Tibial artery (tissue), 4 donors: ENCODE measurements around the gene OGFR.

Experiments used
- DNase-seq, 2 donors: peaks; one replicate each; pipeline ENCODE4 v3.0.0-alpha.2; 2019
- H3K27ac ChIP-seq, 2 donors: fragments of 200-600 bp; sonication (generic) in 1 of 2; 1 replicate in 1 of 2; 2 replicates in 1 of 2; pipeline ENCODE4 v1.5.1; 2018 to 2019; ENCODE audit warnings: mild to moderate bottlenecking in 1 of 2
- H3K27me3 ChIP-seq, 2 donors: fragments of 200-600 bp; sonication (generic) in 1 of 2; one replicate each; pipeline versions ENCODE4 v1.5.1 to v1.6.0; 2016 to 2019
- H3K36me3 ChIP-seq, 3 donors: fragments of 200-600 bp; sonication (generic) in 2 of 3; one replicate each; pipeline ENCODE4 v1.5.1; 2016 to 2019; ENCODE audit warnings: mild to moderate bottlenecking in 2 of 3
- H3K4me1 ChIP-seq, 4 donors: fragments of 200-600 bp; sonication (generic) in 2 of 4; 1 replicate in 3 of 4; 2 replicates in 1 of 4; pipeline ENCODE4 v1.5.1; 2016 to 2019
- H3K4me3 ChIP-seq, 2 donors: fragments of 200-600 bp; sonication (generic) in 1 of 2; 1 replicate in 1 of 2; 2 replicates in 1 of 2; pipeline ENCODE4 v1.5.1; 2018 to 2019; ENCODE audit warnings: mild to moderate bottlenecking in 2 of 2
- H3K9me3 ChIP-seq, 3 donors: fragments of 200-600 bp; sonication (generic) in 1 of 3; one replicate each; pipeline ENCODE4 v1.5.1; 2016 to 2019
- CTCF ChIP-seq, 2 experiments: fragments of 200-600 bp in 1 of 2; fragments of 450-650 bp in 1 of 2; IDR thresholded peaks; one replicate each; pipeline ENCODE4 v1.5.1; 2017 to 2019; ENCODE audit warnings: antibody characterized with exemption in 2 of 2, mild to moderate bottlenecking in 1 of 2, moderate library complexity in 1 of 2
- intact Hi-C: fragments of 100-400 bp; cut with DNase I; formaldehyde crosslinking; loops from one replicate; pipeline ENCODE4 v1.15.0; 2023; ENCODE audit warnings: low total_unique reads

OGFR gene

GRCh38 chr20:62766716-62767115 is 37.9 kb upstream of the OGFR start:
- Histone ChIP-seq H3K27ac (no peak overlapping the region), H3K36me3 (no peaks in the 10 kb centered on the region), H3K9me3 (no peaks in the 10 kb centered on the region), H3K4me3 (no peak overlapping the region), H3K27me3 (peaks cover 0 to 95% of the 10 kb centered on the region in 2 donors), H3K4me1 (peaks cover 0 to 7% (median 0%) of the 10 kb centered on the region in 4 donors)
- TF ChIP-seq CTCF (IDR thresholded peaks at IDR 0.05): no peak
- intact Hi-C loops: loop anchor here (5.0 kb wide), 1 partner anchor 491 kb away; no protein-coding TSS in a partner anchor
- no peak for DNase-seq

GRCh38 chr20:62768234-62768546 is 36.4 kb upstream of the OGFR start:
- DNase-seq: no peak
- Histone ChIP-seq H3K9me3 (no peaks in the 10 kb centered on the region), H3K27ac (no peak overlapping the region), H3K36me3 (no peaks in the 10 kb centered on the region), H3K4me3 (no peak overlapping the region), H3K27me3 (peaks cover 0 to 93% of the 10 kb centered on the region in 2 donors), H3K4me1 (peaks cover 0 to 7% (median 0%) of the 10 kb centered on the region in 4 donors)
- intact Hi-C loops: loop anchor here (5.0 kb wide), 1 partner anchor 489 kb away; no protein-coding TSS in a partner anchor
- TF ChIP-seq CTCF (IDR thresholded peaks at IDR 0.05): no peak

- intact Hi-C loops: loop anchor here (5.0 kb wide), 1 partner anchor 489 kb away; no protein-coding TSS in a partner anchor
- H3K27me3 ChIP-seq: peaks cover 0 to 89% of the 10 kb centered on the region in 2 donors
- no peak for TF ChIP-seq CTCF (IDR thresholded peaks at IDR 0.05)
- H3K36me3 ChIP-seq: no peaks in the 10 kb centered on the region
- no peak for DNase-seq
- H3K9me3 ChIP-seq: no peaks in the 10 kb centered on the region
- H3K4me3 ChIP-seq: no peak overlapping the region
- no peak overlapping the region for H3K27ac ChIP-seq
- peaks cover 0 to 7% (median 0%) of the 10 kb centered on the region in 4 donors for H3K4me1 ChIP-seq
These were observed 35.9 kb upstream of the OGFR start for GRCh38 chr20:62768551-62769287.

- Histone ChIP-seq H3K4me1 (peaks cover 0 to 7% (median 0%) of the 10 kb centered on the region in 4 donors), H3K4me3 (no peak overlapping the region), H3K9me3 (no peaks in the 10 kb centered on the region), H3K27ac (no peak overlapping the region), H3K27me3 (peaks cover 0 to 89% of the 10 kb centered on the region in 2 donors), H3K36me3 (no peaks in the 10 kb centered on the region)
- intact Hi-C loops: loop anchor here (5.0 kb wide), 1 partner anchor 488 kb away; no protein-coding TSS in a partner anchor
- DNase-seq: no peak
- TF ChIP-seq CTCF (IDR thresholded peaks at IDR 0.05): no peak
These were observed 35.1 kb upstream of the OGFR start for GRCh38 chr20:62769346-62770071.

GRCh38 chr20:62770111-62770910 is 34.3 kb upstream of the OGFR start:
- Histone ChIP-seq H3K4me1 (peaks cover 0 to 7% (median 0%) of the 10 kb centered on the region in 4 donors), H3K36me3 (no peaks in the 10 kb centered on the region)

More at GRCh38 chr20:62770111-62770910, 34.3 kb upstream of the OGFR start:
- no peak overlapping the region for H3K4me3 ChIP-seq
- H3K27me3 ChIP-seq: peaks cover 0 to 89% of the 10 kb centered on the region in 2 donors
- intact Hi-C loops: no loop called here
- H3K9me3 ChIP-seq: no peaks in the 10 kb centered on the region
- H3K27ac ChIP-seq: no peak overlapping the region
- DNase-seq: no peak
- no peak for TF ChIP-seq CTCF (IDR thresholded peaks at IDR 0.05)
